GM21367 (cell line): ENCODE results near the gene CNKSR3.

ENCODE experiments used
- ATAC-seq: cut with Tn5 transposase; IDR thresholded peaks from one replicate; pipeline ENCODE4 v1.9.1; 2021; ENCODE audit not compliant: unreplicated experiment

The CNKSR3 gene

DNA sequence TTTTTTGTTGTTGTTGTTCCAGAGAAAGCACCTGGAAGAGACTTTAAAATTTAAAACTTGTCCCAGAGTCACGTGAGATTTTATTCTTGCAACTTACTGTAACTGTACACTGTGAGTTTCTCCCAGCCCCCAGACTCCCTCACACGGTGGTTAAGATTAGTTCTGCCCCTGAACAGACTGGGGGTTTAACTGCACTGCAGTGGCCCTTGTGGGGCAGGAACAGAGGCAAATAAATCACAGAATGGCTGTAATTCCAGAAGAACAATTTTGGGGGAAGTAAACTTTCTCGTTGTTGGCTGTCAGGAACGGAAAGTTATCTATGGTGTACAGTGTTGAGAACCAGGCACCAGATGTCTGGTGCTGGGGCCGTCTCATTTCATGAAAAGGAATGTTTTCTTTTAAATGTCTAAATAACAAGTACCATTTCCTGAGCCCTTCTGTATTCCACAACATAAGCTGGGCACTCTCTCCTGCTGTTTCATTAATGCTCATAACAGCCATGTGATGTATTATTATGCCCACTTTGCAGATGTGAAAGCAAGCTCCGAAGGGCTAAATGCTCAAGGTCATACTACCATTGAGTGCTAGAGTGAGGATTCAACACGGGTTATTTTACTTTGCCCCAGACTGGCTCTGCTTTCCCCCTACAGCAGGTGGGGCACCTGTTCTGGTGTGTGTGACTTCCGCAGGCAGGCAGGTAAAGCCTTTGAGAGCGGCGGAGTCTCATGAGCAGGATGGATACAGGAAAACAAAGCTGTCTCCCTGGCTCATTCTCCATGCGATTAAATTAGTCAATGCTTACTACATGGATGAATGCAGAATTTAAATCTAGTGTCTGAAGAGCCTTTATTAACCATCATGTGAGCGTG, 30.5 kb downstream of the CNKSR3 start:
- ATAC-seq: no peak

DNA sequence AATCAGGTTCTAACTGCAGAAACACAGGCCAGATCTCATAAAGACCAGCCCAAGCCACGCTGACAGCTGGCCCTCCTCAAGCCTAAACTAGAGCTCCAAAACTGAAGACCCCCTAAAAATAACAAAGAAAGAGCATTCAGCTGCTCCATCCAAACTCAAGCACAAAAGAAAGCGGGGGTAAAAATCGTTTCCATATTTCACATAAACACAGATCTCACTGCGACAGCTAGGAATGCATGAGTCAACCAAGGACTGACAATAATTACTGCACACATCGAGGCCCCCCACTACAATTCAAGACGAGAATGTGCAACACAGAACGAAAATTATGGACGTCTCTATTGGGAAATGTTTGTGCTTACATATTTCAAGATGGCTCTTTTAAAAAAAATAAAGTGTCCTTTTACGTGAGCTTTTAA, 31.1 kb downstream of the CNKSR3 start:
- no peak for ATAC-seq

DNA sequence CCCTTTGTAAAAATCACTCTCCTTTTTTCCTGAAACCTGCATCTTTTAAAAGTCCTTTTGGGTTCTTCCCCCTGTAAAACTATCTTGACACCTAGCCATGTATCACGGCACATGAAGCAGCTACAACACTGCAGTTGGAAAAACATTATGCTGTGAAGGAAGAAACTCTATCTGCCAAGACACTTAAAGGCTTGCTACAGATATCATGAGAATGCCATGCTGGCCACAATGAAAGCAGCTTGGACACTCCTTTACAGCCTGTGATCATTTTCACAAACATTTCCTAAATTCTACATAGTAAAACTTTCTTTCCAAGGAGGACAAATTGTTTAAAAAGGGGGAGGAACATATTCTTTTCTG, 31.8 kb downstream of the CNKSR3 start:
- no peak for ATAC-seq

DNA sequence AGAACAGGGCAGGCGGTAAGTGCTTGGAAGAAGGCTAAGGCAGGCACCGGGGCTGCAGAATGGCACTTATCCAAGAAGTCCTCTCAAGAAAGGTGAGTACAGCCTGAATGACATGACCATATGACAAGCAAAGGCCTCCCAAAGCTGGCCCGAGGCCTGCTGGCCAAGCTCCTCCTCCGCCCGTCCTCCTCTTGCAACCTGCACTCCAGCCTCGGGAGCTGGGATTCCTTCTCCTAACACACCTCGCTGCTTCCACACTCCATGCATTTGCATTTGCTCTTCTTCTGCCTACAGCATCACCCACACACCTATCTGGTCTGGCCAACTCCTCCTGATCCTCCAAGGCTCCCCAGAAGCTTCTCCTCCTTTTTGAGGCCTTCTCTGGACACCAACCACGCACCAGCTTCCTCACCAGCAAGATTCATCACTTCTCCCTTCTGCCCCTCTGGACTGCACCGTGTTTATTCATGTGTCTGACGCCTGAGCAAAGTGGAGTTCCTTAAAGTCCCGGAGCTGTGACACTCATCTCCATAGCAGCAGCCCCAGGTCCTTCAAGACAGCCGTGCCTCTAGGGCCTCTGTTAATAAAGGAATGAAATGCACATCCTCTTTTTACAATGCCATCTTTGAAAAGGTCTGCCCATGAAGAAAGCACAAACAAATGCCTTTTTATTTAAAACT, 32.3 kb downstream of the CNKSR3 start:
- ATAC-seq: no peak

DNA sequence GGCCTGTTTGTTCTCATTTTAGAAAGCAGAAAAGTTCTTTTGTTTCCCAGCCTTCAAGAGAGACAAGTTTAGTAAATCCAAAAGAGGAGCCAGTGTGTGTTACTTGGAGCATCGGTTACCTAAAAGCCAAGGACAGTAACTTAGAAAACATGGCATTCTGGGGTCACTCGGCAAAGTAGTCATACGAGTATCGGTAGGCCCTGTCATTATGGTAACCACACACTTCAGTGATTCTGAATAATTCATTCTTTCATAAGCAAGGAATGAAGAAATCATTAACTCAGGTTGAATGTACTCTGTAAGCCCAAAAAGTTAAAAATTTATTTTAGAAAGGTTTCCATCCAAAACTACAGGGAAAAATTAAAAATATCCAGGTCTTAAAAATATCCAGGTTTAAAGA, 34.0 kb downstream of the CNKSR3 start:
- ATAC-seq: no peak

DNA sequence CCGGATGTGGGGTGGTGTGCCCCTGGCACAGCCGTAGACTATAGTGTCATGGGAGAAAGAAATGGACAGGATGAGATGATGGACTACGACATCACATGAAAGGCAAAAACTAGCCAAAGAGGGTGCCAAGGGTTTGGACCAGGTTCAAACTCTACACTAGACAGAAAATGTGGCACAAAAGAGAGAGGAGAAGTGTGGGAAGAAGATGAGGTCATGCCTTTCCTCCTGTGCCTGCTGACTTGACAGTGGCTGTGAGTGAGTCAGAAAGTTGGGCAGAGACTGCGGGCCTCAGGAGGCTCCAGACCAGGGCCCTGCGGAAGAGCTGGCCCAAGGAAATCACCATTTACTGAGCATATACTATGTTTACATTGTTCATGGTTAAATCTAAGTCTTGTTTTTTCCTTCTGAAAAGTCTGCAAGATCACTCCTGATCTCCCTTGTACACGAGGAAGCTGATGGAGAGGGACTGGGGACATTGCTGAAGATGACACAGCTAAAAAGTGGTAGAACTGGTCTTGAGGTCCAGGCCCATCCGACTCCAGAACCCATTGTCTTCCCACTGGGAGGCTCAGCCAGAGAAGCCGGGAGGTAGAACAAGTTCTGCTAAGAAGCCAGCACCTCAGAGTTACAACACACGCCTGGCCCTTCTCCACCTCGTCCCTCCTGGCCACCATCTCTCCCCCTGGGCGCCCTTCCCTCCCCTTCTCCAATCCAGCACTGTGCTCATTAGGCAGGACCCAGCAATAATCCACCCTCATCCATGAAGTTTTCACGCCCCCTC, 35.6 kb downstream of the CNKSR3 start:
- no peak for ATAC-seq

DNA sequence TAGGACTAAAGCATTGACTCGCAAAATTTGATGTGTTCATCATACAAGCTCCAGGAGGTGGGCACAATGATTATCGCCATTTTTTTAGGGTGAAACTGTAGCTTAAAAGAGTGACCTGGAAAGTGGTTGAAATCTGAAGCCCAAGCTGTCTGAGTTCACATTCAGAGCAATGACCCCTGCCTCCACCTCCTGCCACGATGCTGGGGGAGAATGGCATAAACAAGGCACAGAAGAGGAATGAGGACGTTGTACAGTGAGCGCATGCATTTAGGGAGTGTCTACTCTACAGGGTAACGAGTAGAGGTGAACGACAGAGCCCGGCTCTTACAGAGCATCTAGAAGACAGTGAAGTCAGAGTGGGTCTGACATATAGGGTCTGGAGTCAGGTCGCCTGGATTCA, 37.2 kb downstream of the CNKSR3 start:
- no peak for ATAC-seq

DNA sequence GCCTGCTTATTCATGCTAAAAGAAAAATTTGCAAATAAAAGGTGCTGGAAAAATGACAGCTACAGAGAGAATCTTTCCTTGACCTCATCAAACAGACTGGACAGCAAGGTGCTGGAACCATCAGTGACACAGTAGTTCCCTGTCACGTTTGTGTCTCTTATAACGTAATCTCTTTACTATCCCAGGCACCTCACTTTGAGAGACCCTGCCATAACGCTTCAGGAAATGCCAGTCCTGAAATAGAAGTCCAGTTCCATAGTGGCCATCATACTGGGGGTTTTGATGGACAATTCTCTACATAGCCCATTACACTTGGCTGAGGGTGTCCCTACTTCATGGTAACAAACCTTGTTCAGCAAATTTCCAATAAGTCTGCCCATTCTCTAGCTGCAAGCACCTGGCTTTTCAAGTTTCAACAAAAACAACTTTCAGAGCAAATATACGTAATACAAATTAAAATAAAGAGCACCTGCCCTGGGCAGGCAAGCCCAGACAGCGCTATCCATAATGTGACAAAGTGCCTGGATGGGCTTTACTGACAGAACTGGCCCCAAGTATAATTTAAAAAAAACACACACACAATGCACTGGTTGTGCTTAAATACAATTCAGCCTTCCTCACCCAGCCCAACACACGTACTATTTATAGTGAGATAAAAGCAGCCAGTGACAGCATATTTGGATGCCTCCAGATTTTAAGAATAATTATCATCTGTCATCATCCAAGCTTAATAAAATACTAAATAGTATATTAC, 38.7 kb downstream of the CNKSR3 start:
- no peak for ATAC-seq

DNA sequence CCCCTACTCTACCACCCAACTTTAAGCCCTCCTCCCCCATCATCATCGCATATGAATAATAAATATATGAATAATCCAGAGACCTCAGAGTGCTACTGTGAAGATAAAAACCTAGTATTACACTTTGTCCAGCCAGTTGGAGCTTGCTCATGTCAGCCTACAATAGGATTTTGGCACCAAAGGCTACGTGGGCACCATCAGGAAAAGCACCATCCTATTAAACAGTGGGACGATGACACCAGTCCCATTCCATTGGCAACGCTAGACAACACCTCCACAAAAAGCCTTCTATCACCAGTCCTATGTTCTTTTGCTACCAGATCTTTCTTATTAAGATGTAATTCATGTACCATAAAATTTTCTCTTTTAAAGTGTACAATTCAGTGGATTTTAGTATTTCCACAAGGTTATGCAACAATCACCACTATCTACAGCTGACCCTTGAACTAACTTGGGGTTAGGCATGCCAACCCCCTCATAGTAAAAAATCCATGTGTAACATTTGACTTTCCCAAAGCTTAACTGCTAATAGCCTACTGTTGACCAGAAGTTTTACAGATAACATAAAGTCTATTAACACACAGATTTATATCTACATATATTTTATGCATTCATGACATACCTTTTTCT, 41.1 kb downstream of the CNKSR3 start:
- no peak for ATAC-seq

DNA sequence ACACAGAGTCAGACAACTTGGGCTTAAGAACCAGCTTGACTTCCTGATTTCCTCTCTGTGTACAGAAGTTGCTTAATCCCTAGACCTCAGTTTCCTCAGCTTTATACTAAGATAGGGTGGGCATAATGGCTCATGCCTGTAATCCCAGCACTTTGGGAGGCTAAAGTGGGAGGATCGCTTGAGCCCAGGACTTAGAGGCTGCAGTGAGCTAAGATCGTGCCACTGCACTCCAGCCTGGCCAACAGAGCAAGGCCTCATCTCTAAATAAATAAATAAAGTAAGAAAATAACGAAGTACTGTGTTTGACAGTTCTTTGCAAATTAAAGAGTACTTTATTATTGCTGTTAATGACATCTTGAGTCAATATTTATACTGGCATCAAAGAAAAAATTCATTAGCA, 41.7 kb downstream of the CNKSR3 start:
- no peak for ATAC-seq

DNA sequence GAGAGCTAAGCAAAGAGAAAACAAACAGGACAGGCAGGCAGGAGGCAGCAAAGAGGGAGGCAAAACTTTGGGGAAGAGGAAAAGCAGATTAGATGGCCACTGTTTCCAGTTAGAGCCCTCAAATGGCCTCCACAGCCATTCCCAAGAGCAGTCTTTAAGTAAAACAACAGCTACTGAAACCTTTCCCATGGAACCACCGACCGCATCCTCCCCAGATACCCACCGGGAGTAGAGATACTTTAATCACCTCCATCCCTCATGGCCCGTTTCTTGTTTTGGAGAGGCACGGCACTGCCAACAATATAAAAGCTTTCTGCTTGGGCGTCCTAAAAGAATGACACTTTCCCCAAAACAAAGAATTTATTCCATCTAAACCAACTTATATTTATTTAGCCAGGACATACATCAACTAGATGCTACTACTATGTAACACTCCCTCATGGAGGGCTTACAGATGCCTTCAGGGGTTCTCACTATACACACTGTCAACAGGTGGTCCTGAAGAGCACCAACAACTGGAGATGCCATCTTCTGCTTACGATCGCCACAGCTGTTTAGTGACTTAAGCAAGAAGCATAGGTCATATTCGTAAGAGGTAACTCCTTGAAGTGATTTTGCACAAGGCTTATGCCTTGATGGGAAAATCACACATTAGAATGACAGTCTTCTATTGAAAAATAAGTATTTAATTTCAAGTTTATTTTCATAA, 43.4 kb downstream of the CNKSR3 start:
- ATAC-seq: no peak

DNA sequence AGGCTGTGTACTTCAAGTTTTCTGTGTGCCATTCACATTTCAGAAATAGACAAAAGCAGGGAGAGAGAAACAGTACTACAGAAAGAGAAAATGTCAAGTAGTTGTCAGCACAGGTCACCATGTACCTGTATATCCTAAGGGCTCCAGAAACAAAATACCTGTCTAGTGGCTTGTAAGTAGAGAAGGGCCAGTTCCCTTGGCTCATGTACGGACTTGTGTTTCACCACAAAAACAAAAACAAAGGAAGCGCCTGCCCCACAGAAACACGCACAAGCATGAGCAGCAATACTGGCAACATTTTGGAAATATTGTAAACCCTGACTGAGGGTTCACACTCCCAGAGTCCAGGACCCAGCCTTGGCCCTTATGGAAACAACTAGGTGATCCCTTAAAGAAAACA, 44.3 kb downstream of the CNKSR3 start:
- ATAC-seq: no peak

DNA sequence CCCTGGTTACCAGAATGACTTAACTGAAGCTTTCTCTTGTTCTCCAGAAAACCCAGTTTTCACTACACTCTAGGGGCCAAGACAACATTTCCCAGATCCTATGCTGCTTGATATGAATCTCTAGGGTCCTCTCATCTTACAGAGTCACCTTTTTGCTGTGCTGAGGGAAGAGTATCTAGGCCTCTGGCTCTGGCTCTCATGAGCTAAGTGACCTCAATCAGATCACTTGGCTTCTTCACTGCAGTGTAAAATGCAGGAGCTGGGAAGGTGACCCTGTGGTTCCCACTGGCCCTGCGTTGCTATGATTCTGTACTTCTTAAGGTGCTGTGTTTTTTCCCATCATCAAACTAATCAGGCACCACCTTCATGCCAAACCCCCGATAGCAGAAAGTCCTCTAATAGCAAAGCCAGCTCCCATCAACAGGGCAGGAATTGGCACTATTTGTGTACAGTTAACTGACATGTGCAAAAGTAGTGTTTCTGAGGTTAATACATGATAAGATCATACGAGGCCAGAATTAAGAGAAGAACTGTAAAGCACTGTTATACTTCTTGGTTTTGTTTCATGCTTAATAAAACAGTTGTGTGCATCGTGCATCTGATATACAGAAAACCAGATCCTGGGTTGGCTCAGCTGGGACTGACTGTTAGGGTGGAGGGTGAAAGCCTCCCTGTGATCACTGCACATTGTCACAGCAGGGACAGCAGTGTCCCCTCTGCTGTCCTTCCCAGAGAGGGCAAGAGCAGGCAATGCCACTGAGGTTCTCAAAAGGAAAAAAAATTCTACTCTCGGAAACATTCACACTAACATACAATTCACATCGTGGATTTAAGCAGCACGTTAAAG, 46.7 kb downstream of the CNKSR3 start:
- ATAC-seq: no peak

DNA sequence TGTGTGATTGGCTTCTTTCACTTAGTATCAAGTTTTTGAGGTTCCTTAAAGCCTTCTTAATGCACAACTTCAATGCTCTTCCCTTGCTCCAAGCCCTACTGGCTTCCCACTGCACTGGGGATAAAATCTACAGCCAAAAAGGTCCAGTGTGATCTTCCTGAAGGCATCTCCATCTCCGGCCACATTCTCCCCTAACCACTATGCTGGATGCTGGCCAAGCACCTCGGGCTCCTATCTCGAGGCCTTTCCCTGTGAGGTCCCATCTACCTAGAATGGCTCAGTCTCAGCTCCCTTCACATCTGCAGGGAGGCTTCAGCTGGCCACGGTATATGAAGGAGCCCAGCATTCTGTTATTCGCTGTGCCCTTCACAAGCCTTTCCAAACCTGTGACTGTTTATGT, 48.1 kb downstream of the CNKSR3 start:
- ATAC-seq: no peak

DNA sequence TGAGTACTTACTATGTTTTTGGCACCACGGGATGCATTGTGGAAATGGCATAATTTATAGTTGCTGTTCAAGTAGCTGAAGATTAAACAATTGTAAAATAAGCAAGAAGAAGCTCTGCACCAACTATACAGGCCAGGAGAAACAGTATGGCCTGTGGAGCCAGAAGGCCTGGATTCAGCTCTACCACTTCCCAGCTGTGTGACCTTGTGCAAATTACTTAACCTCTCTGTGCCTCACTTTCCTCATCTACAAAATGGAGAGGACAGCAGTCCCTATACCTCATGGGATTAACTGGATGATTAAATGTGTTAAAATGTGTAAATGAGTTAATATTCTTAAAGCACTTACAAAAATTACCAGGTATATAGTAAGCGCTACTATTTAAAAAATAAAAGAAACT, 49.1 kb downstream of the CNKSR3 start:
- no peak for ATAC-seq

DNA sequence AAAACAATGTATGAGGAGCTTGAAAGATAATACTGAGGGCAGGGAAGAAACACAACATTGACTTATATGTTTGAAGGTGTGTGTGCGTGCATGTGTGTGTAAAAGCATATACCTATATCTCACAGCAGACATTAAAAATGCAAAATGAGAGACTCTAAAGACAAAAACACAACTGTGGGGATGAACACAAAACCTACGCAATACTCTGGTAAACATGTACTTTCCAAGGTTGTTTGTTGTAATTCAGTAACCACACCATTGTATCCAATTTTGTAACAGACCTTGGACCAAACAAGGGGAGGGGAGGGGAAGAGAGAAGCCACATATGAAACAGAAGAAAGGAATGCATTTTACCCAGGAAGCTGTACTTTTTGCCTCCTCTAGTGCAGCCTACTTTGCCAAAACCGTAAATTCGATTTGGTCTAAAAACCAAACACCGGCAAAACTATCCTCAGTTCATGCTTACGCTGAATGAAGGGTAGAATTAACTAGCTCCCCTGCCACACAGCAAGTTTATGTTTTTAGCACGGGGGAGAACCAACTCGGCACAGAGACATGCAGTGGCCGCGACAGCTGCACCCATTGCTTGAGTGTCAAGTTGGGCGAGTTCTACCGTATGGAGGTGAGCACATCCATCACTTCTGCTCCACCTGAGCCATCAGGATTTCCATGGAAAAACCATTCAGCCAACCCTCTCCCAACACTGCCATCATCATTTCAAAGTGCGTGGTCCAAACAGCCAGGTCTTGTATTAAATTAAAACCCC, 50.0 kb downstream of the CNKSR3 start:
- ATAC-seq: no peak

DNA sequence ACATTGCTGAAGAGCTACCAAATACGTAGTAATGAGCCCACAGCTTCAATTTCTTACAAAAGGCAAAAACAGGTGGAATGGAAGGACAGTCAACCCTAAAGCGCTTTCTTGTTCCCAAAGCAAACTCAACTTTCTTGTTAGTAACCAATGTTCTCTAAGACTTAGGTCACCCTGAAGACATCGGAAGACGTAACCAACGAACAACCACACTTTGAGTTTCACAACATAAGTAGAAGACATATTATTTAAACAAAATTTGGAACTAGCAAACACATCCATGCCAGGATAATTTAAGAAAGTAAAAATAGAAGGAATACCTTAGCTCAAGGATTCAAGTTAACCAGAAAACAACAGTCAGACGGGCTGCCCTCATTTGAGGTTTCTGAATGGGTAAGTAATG, 51.0 kb downstream of the CNKSR3 start:
- ATAC-seq: no peak
